Measurements from ENCODE around the gene CUTA. TPM values are rescaled to one million over a fixed set of nuclear protein-coding genes. Genes with fewer than 3 reads are reported as not detected.
A peak's percentile ranks its signal among the peaks of the same experiment; 100 is the strongest.

CUTA gene
- total RNA-seq, 6 experiments from 2014 or later = 81.4 to 114 (median 97.4) TPM

- Histone ChIP-seq H3K9me3 (no peaks in the 10 kb centered on the region), H3K4me3 (peak overlapping the region; percentile 52 to 68 (median 66)), H3K27ac (peak overlapping the region; percentile 74 to 87 (median 74)), H3K36me3 (no peaks in the 10 kb centered on the region), H3K4me1 (peaks cover 0 to 13% (median 0%) of the 10 kb centered on the region in 4 donors), H3K27me3 (no peaks in the 10 kb centered on the region)
- TF ChIP-seq, protein P1, sequence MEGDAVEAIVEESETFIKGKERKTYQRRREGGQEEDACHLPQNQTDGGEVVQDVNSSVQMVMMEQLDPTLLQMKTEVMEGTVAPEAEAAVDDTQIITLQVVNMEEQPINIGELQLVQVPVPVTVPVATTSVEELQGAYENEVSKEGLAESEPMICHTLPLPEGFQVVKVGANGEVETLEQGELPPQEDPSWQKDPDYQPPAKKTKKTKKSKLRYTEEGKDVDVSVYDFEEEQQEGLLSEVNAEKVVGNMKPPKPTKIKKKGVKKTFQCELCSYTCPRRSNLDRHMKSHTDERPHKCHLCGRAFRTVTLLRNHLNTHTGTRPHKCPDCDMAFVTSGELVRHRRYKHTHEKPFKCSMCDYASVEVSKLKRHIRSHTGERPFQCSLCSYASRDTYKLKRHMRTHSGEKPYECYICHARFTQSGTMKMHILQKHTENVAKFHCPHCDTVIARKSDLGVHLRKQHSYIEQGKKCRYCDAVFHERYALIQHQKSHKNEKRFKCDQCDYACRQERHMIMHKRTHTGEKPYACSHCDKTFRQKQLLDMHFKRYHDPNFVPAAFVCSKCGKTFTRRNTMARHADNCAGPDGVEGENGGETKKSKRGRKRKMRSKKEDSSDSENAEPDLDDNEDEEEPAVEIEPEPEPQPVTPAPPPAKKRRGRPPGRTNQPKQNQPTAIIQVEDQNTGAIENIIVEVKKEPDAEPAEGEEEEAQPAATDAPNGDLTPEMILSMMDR (IDR thresholded peaks at IDR 0.05) = no peak
- TF ChIP-seq POLR2A (IDR thresholded peaks at IDR 0.05) = no peak
- intact Hi-C loops (cut with DNase I) = no loop called here
- ATAC-seq = peak in 2 of 4 donors; percentile 1
- DNase-seq = no peak
- WGBS (ENCODE audit: insufficient coverage, low coverage, low lambda C conversion rate, missing lambda C conversion rate) = 18% methylated on average over 12 of the region's 12 CpGs
Observed at GRCh38 chr6:33424855-33425667, 7.2 kb upstream of the CUTA start.

GRCh38 chr6:33423777-33424176, 5.9 kb upstream of the CUTA start:
- H3K4me3 ChIP-seq = no peak overlapping the region
- intact Hi-C loops (cut with DNase I) = no loop called here
- ATAC-seq (no peak), DNase-seq (no peak)
- H3K4me1 ChIP-seq = peaks cover 0 to 6% (median 0%) of the 10 kb centered on the region in 4 donors
- 90% methylated on average over 1 of the region's 2 CpGs for WGBS (ENCODE audit: insufficient coverage, low coverage, low lambda C conversion rate, missing lambda C conversion rate)
- H3K27ac ChIP-seq = no peak overlapping the region
- no peaks in the 10 kb centered on the region for H3K27me3 ChIP-seq
- TF ChIP-seq, protein P1 (IDR thresholded peaks at IDR 0.05) = no peak
- no peak for TF ChIP-seq POLR2A (IDR thresholded peaks at IDR 0.05)
- H3K36me3 ChIP-seq = no peaks in the 10 kb centered on the region
- no peaks in the 10 kb centered on the region for H3K9me3 ChIP-seq

DNA sequence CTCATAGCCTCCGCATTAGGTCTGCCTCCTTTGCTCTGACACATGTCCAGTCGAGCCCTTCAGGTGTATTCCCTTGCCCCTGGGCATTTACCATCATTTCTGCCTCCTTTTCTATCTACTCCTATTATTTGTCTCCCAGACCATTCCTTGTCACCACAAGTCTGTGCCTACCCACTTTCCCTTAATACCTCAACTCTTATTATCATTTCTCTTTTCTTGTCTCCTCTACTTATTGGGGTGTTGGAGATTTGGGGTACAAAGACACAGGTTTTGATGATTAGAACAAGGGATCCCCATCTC, 3.4 kb upstream of the CUTA start:
- 85% methylated on average over 2 of the region's 2 CpGs for WGBS (ENCODE audit: insufficient coverage, low coverage, low lambda C conversion rate, missing lambda C conversion rate)
- Histone ChIP-seq H3K36me3 (no peaks in the 10 kb centered on the region), H3K27ac (no peak overlapping the region), H3K27me3 (no peaks in the 10 kb centered on the region), H3K4me3 (no peak overlapping the region), H3K9me3 (no peaks in the 10 kb centered on the region), H3K4me1 (peaks cover 0 to 13% (median 0%) of the 10 kb centered on the region in 4 donors)
- intact Hi-C loops (cut with DNase I) = no loop called here
- DNase-seq (no peak), ATAC-seq (no peak)
- TF ChIP-seq, protein P1 (IDR thresholded peaks at IDR 0.05) = no peak
- no peak for TF ChIP-seq POLR2A (IDR thresholded peaks at IDR 0.05)

GRCh38 chr6:33420491-33421343, 2.8 kb upstream of the CUTA start:
- Histone ChIP-seq H3K4me1 (peaks cover 0 to 13% (median 3%) of the 10 kb centered on the region in 4 donors), H3K27me3 (no peaks in the 10 kb centered on the region), H3K4me3 (no peak overlapping the region), H3K27ac (no peak overlapping the region), H3K9me3 (no peaks in the 10 kb centered on the region), H3K36me3 (peaks cover 0 to 3% (median under 1%) of the 10 kb centered on the region in 4 donors)
- DNase-seq = no peak
- no peak for ATAC-seq
- intact Hi-C loops (cut with DNase I) = no loop called here
- WGBS (ENCODE audit: insufficient coverage, low coverage, low lambda C conversion rate, missing lambda C conversion rate) = 52% methylated on average over 5 of the region's 6 CpGs
- TF ChIP-seq POLR2A (IDR thresholded peaks at IDR 0.05) = no peak
- TF ChIP-seq, protein P1 (IDR thresholded peaks at IDR 0.05) = no peak

All from right lobe of liver (tissue), 6 donors.